Jurkat, Clone E6-1 (cell line): ENCODE data around the gene CELF1.
"Not testable (repeated sequence)": the region's sequence is repeated elsewhere in the genome, so short reads cannot be mapped to it uniquely, and the experiment has no call there.

Experiments used
- DNase-seq: peaks from one replicate; pipeline ENCODE4 v3.0.0-alpha.2; 2011; ENCODE audit warnings: low read depth, low spot score
- H3K4me3 ChIP-seq: 2 replicates; pipeline ENCODE4 v1.5.1; 2011; ENCODE audit warnings: mild to moderate bottlenecking, low read length, control low read depth, moderate library complexity

The CELF1 gene

GRCh38 chr11:47578524-47579494, 25.9 kb upstream of the CELF1 start, which contains the start of the genes KBTBD4 and NDUFS3:
Gene KBTBD4 (minus strand): TSS chr11:47578970. CDS start chr11:47578951, 19 bp downstream.
Gene NDUFS3 (plus strand): TSS chr11:47579074. CDS start chr11:47579092, 18 bp downstream.
- H3K4me3 ChIP-seq = peak within 1 kb of the TSS; percentile 81
- peak; percentile 89 for DNase-seq

- DNase-seq = no peak
- peak overlapping the region; percentile 81 for H3K4me3 ChIP-seq
Measured at GRCh38 chr11:47577460-47578041, 24.6 kb upstream of the CELF1 start.

- H3K4me3 ChIP-seq = no peak overlapping the region
- no peak for DNase-seq
Measured at GRCh38 chr11:47573321-47573720, 20.4 kb upstream of the CELF1 start.

- no peak for DNase-seq
- H3K4me3 ChIP-seq = no peak overlapping the region
Measured at GRCh38 chr11:47572715-47573255, 19.9 kb upstream of the CELF1 start.

- no peak for DNase-seq
- H3K4me3 ChIP-seq = no peak overlapping the region
Measured at GRCh38 chr11:47571895-47572294, 19.0 kb upstream of the CELF1 start.

- DNase-seq = no peak
- H3K4me3 ChIP-seq = no peak overlapping the region
Measured at GRCh38 chr11:47571357-47571729, 18.4 kb upstream of the CELF1 start.

- no peak overlapping the region for H3K4me3 ChIP-seq
- no peak for DNase-seq
Measured at GRCh38 chr11:47570651-47571356, 17.9 kb upstream of the CELF1 start.

- H3K4me3 ChIP-seq = no peak overlapping the region
- DNase-seq = no peak
Measured at GRCh38 chr11:47569646-47570045, 16.7 kb upstream of the CELF1 start.

- peak overlapping the region; percentile 64 for H3K4me3 ChIP-seq
- DNase-seq = no peak
Measured at GRCh38 chr11:47566149-47566698, 13.3 kb upstream of the CELF1 start.

GRCh38 chr11:47565340-47566148, 12.6 kb upstream of the CELF1 start, which contains the start of gene PTPMT1:
Gene PTPMT1 (plus strand): TSS chr11:47565599. CDS start chr11:47565623, 24 bp downstream.
- H3K4me3 ChIP-seq = peak within 1 kb of the TSS; percentile 64
- DNase-seq = no peak

GRCh38 chr11:47564933-47565339, 12.0 kb upstream of the CELF1 start:
- no peak for DNase-seq

GRCh38 chr11:47564366-47564765, 11.4 kb upstream of the CELF1 start:
- H3K4me3 ChIP-seq, DNase-seq: not testable (repeated sequence)

More at GRCh38 chr11:47564933-47565339, 12.0 kb upstream of the CELF1 start:
- H3K4me3 ChIP-seq = peak overlapping the region; percentile 64

GRCh38 chr11:47562393-47562792, 9.5 kb upstream of the CELF1 start:
- H3K4me3 ChIP-seq, DNase-seq: not testable (repeated sequence)

- H3K4me3 ChIP-seq = no peak overlapping the region
- no peak for DNase-seq
Measured at GRCh38 chr11:47560426-47560825, 7.5 kb upstream of the CELF1 start.

GRCh38 chr11:47558695-47559094, 5.8 kb upstream of the CELF1 start:
- DNase-seq = no peak
- no peak overlapping the region for H3K4me3 ChIP-seq

GRCh38 chr11:47557004-47557403, 4.1 kb upstream of the CELF1 start:
- not testable (repeated sequence) for H3K4me3 ChIP-seq, DNase-seq

GRCh38 chr11:47553406-47553743, 443 bp upstream of the CELF1 start:
- no peak for DNase-seq
- H3K4me3 ChIP-seq = peak overlapping the region; percentile 67

- no peak for DNase-seq
Measured at GRCh38 chr11:47552056-47552565, 821 bp downstream of the CELF1 start.

More at GRCh38 chr11:47552056-47552565, 821 bp downstream of the CELF1 start:
- H3K4me3 ChIP-seq = peak overlapping the region; percentile 94
